ENCODE data around the gene LPAR3. TPM values are rescaled to one million over a fixed set of nuclear protein-coding genes. Genes with fewer than 3 reads are reported as not detected.
A peak's percentile ranks its signal among the peaks of the same experiment; 100 is the strongest.

Gene LPAR3
- total RNA-seq, 1 donor from 2014 or later: 4.4 TPM

GRCh38 chr1:84773933-84774497 lies 119.0 kb downstream of the LPAR3 start:
- no peak for DNase-seq

- no peak for DNase-seq
Observed at GRCh38 chr1:84773195-84773594, 119.8 kb downstream of the LPAR3 start.

GRCh38 chr1:84772428-84772943 lies 120.5 kb downstream of the LPAR3 start:
- peak; percentile 35 for DNase-seq

GRCh38 chr1:84771895-84772294 lies 121.1 kb downstream of the LPAR3 start:
- DNase-seq: no peak

- no peak for DNase-seq
Observed at GRCh38 chr1:84770481-84770880, 122.5 kb downstream of the LPAR3 start.

- no peak for DNase-seq
Observed at GRCh38 chr1:84769636-84770035, 123.4 kb downstream of the LPAR3 start.

- no peak for DNase-seq
Observed at GRCh38 chr1:84768634-84769033, 124.4 kb downstream of the LPAR3 start.

- no peak for DNase-seq
Observed at GRCh38 chr1:84763912-84764680, 128.9 kb downstream of the LPAR3 start.

- no peak for DNase-seq
Observed at GRCh38 chr1:84762664-84763063, 130.3 kb downstream of the LPAR3 start.

Other genes with a start within 250 kb of the LPAR3 start
- 10.6 TPM for gene SSX2IP, start 202.7 kb downstream of the LPAR3 start, total RNA-seq
- 1.8 TPM for gene MCOLN2, start 103.9 kb upstream of the LPAR3 start, total RNA-seq
- 1.6 TPM for gene MCOLN3, start 155.3 kb upstream of the LPAR3 start, total RNA-seq

All from skin of body (tissue), 2 donors.